B cell (primary cell): ENCODE results near the gene SHC4.

Source experiments
- CTCF ChIP-seq: fragments of 200-600 bp; IDR thresholded peaks from one replicate; pipeline ENCODE4 v1.8.0; 2022; ENCODE audit warnings: antibody characterized with exemption, mild to moderate bottlenecking
- EZH2 ChIP-seq: IDR thresholded peaks from 2 replicates; pipeline ENCODE4 v1.6.1; 2012; ENCODE audit warnings: borderline replicate concordance, low read depth, mild to moderate bottlenecking, moderate library complexity, low read length; ENCODE audit not compliant: insufficient read depth, poor library complexity, severe bottlenecking

- TF ChIP-seq CTCF (no peak), EZH2 (no peak)
These were observed 23.2 kb downstream of the SHC4 start for GRCh38 chr15:48940508-48940907.
